Heart left ventricle (tissue), 16 donors: ENCODE data around the gene SLCO3A1. TPM values are rescaled to one million over a fixed set of nuclear protein-coding genes. Genes with fewer than 3 reads are reported as not detected.

Experiments
- ATAC-seq, 4 donors: fragments of 200-7000 bp; cut with Tn5 transposase; one replicate each; pipeline ENCODE4 v1.9.1; 2020 to 2022; ENCODE audit warnings: moderate library complexity in 4 of 4, mild to moderate bottlenecking in 3 of 4, moderate number of reproducible peaks in 1 of 4
- DNase-seq, 5 donors: peaks; one replicate each; pipeline ENCODE4 v3.0.0-alpha.2; 2020
- H3K27ac ChIP-seq, 12 donors: fragments of 200-600 bp; sonication (generic) in 4 of 12; one replicate each; pipeline versions ENCODE4 v1.5.0 to v1.8.0; 2016 to 2022; ENCODE audit warnings: mild to moderate bottlenecking in 2 of 12
- H3K27me3 ChIP-seq, 9 donors: fragments of 200-600 bp; sonication (generic) in 2 of 9; one replicate each; pipeline versions ENCODE4 v1.5.1 to v1.8.0; 2016 to 2022; ENCODE audit warnings: mild to moderate bottlenecking in 3 of 9
- H3K36me3 ChIP-seq, 9 donors: fragments of 200-600 bp; sonication (generic) in 2 of 9; one replicate each; pipeline versions ENCODE4 v1.5.0 to v1.8.0; 2018 to 2022; ENCODE audit warnings: mild to moderate bottlenecking in 2 of 9
- H3K4me1 ChIP-seq, 12 donors: fragments of 200-600 bp; sonication (generic) in 4 of 12; one replicate each; pipeline versions ENCODE4 v1.5.0 to v1.8.0; 2016 to 2022; ENCODE audit warnings: mild to moderate bottlenecking in 3 of 12
- H3K4me3 ChIP-seq, 12 donors: fragments of 200-600 bp; sonication (generic) in 4 of 12; one replicate each; pipeline versions ENCODE4 v1.5.0 to v1.8.0; 2017 to 2022; ENCODE audit warnings: mild to moderate bottlenecking in 9 of 12, moderate library complexity in 4 of 12
- H3K9me3 ChIP-seq, 12 donors: fragments of 200-600 bp; sonication (generic) in 4 of 12; one replicate each; pipeline versions ENCODE4 v1.5.0 to v1.8.0; 2016 to 2022; ENCODE audit warnings: mild to moderate bottlenecking in 1 of 12
- POLR2A ChIP-seq, 2 donors: fragments of 450-650 bp; IDR thresholded peaks; one replicate each; pipeline ENCODE4 v1.6.1; 2017; ENCODE audit warnings: antibody characterized with exemption in 2 of 2, mild to moderate bottlenecking in 2 of 2, moderate library complexity in 2 of 2
- WGBS, 4 donors: extraction: QIAGEN DNeasy Blood & Tissue Kit in 2 of 4; methylation state at CpG; one replicate each; pipeline versions ENCODE4 v1.1.5 to v1.1.7; 2013 to 2018; 5-methylcytosine and 5-hydroxymethylcytosine counted together
- intact Hi-C, 10 donors: fragments of 100-400 bp; cut with DNase I; formaldehyde crosslinking; loops; one replicate each; pipeline versions ENCODE4 v1.11.1 to v1.14.2; 2022
- polyA plus RNA-seq, 2 donors: library from polyadenylated mRNA; stranded (reverse); fragments of 200-250 nt; gene quantifications; one replicate each; pipeline ENCODE4 v1.2.3, GENCODE V29; 2013
- total RNA-seq, 9 donors: library from RNA; depleted of rRNA in 2 of 9; stranded (reverse); fragments of >200 nt in 2 of 9; fragmentation: NEBNext Ultra II Directional in 3 of 9; extraction: Animal tissue kit (Norgen Biotek cat#: 25700) in 3 of 9; gene quantifications; one replicate each; pipeline versions ENCODE4 v1.1.0 to v1.2.4, GENCODE V29; 2016 to 2023
- TF ChIP-seq, protein P1 (sequence below), 12 donors: fragments of 200-600 bp; sonication (generic) in 4 of 12; IDR thresholded peaks; one replicate each; pipeline versions ENCODE4 v1.5.0 to v1.8.0; 2018 to 2022; ENCODE audit warnings: antibody characterized with exemption in 12 of 12, mild to moderate bottlenecking in 5 of 12
- donor health status: ischemic (EF 13 %, LVEDD 7.1; RV severe dilation, severe dysfunction).
- donor health status: healthy with polysubstance abuse.
- donor health status: DM: no; HTN: yes; CAD: no.
- donor health status: DM: no; HTN: no; CAD: no.
- donor health status: ischemic (EF 25% LVEDD 6.9; RV normal size, moderate dysfunction).
- donor health status: ischemic (EF 25% LVEDD 5.7; RV mildly dilated, moderate dysfunction).
- donor health status: healthy.
- donor health status: DM: yes; HTN: yes; CAD: no.
- donor health status: ischemic (EF 35%, LVEDD 5.7; RV mildly dilated, moderate dysfunction).
- donor health status: nonischemic (EF 11% LVEDD 7.7; RV severe dilation, severe dysfunction).
- donor health status: DM: yes; HTN: yes; CAD: no.
- donor health status: PGD.
- donor health status: ischemic (EF 29% LVEDD 5.4; RV normal size, mild dysfunction).
- donor health status: nonischemic (EF 23%, LVEDD 6.1; RV moderate dilation, normal function).

Gene SLCO3A1
- total and polyA plus RNA-seq, 11 donors: 26.3 to 64.2 (median 50.2) TPM

DNA sequence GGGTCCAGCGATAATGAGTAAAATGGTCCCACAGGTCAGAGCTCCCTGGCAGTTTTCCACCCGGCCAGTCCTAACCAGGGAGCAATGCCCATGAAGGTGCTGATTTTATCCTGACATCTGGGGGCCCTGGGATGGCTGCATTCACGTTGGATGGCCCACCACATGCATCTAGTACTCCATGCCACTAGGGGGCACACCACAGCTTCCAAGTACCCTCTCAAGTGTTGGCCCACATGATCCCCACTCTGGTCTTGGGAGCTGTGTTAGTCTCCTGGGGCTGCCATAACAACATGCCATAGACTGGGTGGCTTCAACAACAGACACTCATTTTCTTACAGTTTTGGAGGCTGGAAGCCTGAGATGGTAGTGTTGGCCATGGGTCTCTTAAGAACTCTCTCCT, 225.5 kb downstream of the SLCO3A1 start:
- Histone ChIP-seq H3K27me3 (no peaks in the 10 kb centered on the region), H3K4me3 (no peak overlapping the region), H3K36me3 (no peaks in the 10 kb centered on the region), H3K27ac (no peak overlapping the region), H3K9me3 (no peaks in the 10 kb centered on the region), H3K4me1 (peaks cover 8 to 64% (median 49%) of the 10 kb centered on the region in 12 donors)
- DNase-seq (no peak), ATAC-seq (no peak)
- WGBS, 4 donors: 79 to 89% (median 82%) methylated on average over 1 to 3 of the region's 3 CpGs
- TF ChIP-seq POLR2A (IDR thresholded peaks at IDR 0.05): no peak
- TF ChIP-seq, protein P1, sequence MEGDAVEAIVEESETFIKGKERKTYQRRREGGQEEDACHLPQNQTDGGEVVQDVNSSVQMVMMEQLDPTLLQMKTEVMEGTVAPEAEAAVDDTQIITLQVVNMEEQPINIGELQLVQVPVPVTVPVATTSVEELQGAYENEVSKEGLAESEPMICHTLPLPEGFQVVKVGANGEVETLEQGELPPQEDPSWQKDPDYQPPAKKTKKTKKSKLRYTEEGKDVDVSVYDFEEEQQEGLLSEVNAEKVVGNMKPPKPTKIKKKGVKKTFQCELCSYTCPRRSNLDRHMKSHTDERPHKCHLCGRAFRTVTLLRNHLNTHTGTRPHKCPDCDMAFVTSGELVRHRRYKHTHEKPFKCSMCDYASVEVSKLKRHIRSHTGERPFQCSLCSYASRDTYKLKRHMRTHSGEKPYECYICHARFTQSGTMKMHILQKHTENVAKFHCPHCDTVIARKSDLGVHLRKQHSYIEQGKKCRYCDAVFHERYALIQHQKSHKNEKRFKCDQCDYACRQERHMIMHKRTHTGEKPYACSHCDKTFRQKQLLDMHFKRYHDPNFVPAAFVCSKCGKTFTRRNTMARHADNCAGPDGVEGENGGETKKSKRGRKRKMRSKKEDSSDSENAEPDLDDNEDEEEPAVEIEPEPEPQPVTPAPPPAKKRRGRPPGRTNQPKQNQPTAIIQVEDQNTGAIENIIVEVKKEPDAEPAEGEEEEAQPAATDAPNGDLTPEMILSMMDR (IDR thresholded peaks at IDR 0.05): peak in 7 of 12 donors; percentile 12 to 33 (median 30)
- intact Hi-C loops: loop anchor here in 9 of 10 donors (1.0 to 10.0 kb wide), 10 partner anchors 54 to 777 kb away; partner anchors contain the start of gene SLCO3A1 (in 5 of the 9)

DNA sequence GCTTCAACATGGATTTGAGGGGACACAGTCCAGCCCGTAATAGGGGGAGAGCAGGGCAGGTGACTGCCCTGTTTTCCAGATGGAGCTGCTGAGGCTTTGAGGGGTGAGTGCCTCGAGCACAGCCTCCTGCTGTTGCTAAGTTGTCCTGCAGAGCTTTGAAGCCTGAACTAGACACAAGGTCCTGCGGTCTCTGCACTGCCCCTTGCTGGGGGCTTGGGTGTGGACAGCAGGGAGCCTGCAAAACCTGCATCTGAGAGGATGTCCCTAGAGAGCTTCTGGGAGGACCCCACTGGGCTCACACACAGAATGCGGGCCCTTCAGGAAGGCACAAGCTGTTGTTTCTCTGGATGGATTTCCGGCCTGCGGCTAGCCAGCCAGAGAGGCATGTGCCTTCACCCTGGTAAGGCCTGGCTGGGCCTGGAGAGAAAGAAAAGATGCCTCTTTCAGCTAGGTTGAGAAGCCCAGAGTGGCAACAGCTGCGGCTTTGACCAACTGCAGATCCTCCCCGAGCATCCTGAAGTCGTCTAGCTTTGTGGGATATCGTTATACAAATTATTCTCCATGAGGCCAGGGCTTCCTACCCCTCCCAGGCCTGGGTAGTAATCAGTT, 226.2 kb downstream of the SLCO3A1 start:
- H3K4me3 ChIP-seq: no peak overlapping the region
- H3K9me3 ChIP-seq: no peaks in the 10 kb centered on the region
- no peaks in the 10 kb centered on the region for H3K27me3 ChIP-seq
- H3K4me1 ChIP-seq: peaks cover 8 to 57% (median 42%) of the 10 kb centered on the region in 12 donors
- H3K27ac ChIP-seq: no peak overlapping the region
- ATAC-seq (no peak), DNase-seq (no peak)
- 84 to 92% (median 88%) methylated on average over 8 to 10 of the region's 10 CpGs for WGBS, 4 donors
- no peak for TF ChIP-seq POLR2A (IDR thresholded peaks at IDR 0.05)
- TF ChIP-seq, protein P1 (IDR thresholded peaks at IDR 0.05): no peak
- H3K36me3 ChIP-seq: no peaks in the 10 kb centered on the region
- intact Hi-C loops: loop anchor here (1.0 to 10.0 kb wide), 13 partner anchors 55 to 777 kb away; partner anchors contain the start of gene SLCO3A1 (in 5 of the 10)

DNA sequence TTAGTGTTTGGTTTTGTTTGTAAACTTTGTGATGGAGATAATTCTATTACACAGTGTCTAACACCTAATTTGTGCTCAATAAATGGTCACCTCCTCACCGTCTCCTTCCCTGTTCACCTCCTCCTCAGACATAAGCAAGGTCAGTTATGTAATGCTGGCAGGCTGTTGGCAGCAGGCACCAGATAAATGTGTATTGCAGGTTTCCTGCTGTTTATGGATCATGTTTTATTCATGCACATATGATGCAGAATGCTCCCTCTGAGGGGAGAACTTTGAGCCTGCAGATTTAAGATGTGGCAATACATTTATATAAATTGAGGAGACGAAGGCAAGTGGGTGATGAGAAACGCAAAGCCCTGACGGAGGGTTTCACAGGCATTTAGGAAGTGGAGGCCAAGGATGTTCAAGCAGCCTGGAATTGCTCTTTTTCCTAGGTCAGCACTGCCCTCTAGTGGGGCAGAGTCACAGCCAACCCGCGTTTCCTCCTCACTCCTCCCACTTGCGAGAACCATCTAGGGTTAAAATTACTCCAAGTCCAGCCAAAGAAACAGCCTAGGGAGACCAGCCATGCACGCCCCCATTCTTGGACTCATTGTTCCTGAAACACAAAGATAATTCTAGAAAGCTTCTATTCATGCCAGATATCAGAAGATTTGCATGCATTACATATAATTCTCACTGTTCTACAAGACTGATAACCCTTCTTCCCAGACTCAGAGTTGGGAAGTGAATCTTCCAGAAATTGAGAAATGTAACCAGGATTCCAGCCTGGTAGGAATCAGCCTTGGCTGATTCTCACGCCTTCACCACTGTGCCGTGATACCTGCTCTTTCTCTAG, 228.7 kb downstream of the SLCO3A1 start:
- Histone ChIP-seq H3K27me3 (no peaks in the 10 kb centered on the region), H3K9me3 (no peaks in the 10 kb centered on the region), H3K27ac (peak overlapping the region in 4 of 12 donors; percentile 1 to 13 (median 5)), H3K36me3 (no peaks in the 10 kb centered on the region), H3K4me3 (no peak overlapping the region), H3K4me1 (peaks cover 4 to 33% (median 21%) of the 10 kb centered on the region in 12 donors)
- DNase-seq: peak; percentile 58 to 74 (median 69)
- peak; percentile 51 to 73 (median 66) for ATAC-seq
- TF ChIP-seq, protein P1 (IDR thresholded peaks at IDR 0.05): peak; percentile 73 to 91 (median 87)
- TF ChIP-seq POLR2A (IDR thresholded peaks at IDR 0.05): no peak
- 14 to 16% (median 15%) methylated on average over 10 of the region's 10 CpGs for WGBS, 4 donors
- intact Hi-C loops: loop anchor here (1.0 to 10.0 kb wide), 10 partner anchors 373 to 780 kb away; no protein-coding TSS in a partner anchor

DNA sequence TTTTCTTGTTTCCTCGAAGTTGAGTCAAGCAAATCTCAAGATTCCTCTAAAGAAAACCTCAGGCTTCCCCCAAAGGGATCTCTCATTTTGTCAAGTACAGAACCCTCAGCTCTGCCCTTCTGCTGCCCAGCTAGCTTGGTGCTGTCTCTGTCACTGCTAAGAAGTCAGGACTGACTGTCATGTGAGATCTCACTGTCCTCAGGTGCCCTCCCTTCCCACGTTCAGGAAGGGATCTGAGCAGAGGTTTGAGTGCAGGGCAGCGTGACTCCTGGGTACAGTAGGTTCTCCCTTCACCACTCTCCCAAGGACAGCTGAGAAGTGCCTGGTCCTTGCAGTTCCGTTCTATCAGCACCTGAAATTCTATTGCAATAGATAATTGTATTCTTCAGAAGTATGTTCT, 229.7 kb downstream of the SLCO3A1 start:
- TF ChIP-seq, protein P1 (IDR thresholded peaks at IDR 0.05): no peak
- TF ChIP-seq POLR2A (IDR thresholded peaks at IDR 0.05): no peak
- Histone ChIP-seq H3K27me3 (no peaks in the 10 kb centered on the region), H3K27ac (peak overlapping the region in 9 of 12 donors; percentile 1 to 55 (median 14)), H3K4me3 (no peak overlapping the region), H3K9me3 (no peaks in the 10 kb centered on the region), H3K36me3 (no peaks in the 10 kb centered on the region), H3K4me1 (peaks cover 4 to 27% (median 17%) of the 10 kb centered on the region in 12 donors)
- ATAC-seq: peak; percentile 70 to 79 (median 72)
- DNase-seq: peak in 1 of 5 donors; percentile 49
- intact Hi-C loops: loop anchor here (2.0 to 10.0 kb wide), 9 partner anchors 374 to 781 kb away; no protein-coding TSS in a partner anchor
- WGBS, 4 donors: 59 to 66% (median 63%) methylated on average over 4 of the region's 4 CpGs
